HepG2 (cell line): ENCODE data around the gene ARPIN. TPM values are rescaled to one million over a fixed set of nuclear protein-coding genes. Genes with fewer than 3 reads are reported as not detected.

Experiments
- ATAC-seq: fragments of 200-7000 bp; cut with Tn5 transposase; 3 replicates; pipeline ENCODE4 v1.9.1; 2020; ENCODE audit warnings: mild to moderate bottlenecking, moderate library complexity
- BruUV-seq: library from RNA; stranded (reverse); fragments of 400-500 nt; replicated peaks from 2 replicates; lab custom pipeline; 2021; lab: Mats Ljungman, UMichigan
- CTCF ChIA-PET: fragments of 300-600 bp; formaldehyde crosslinking; extraction: SDS; loops from one replicate; lab custom pipeline; 2021; ENCODE audit warnings: low total read pairs, inconsistent platforms, low intra/inter-chr PET ratio; lab: Yijun Ruan, JAX
- POLR2A ChIA-PET: fragments of 350-600 bp; sonication (Branson Sonifier 250); formaldehyde crosslinking; loops from one replicate; lab custom pipeline; 2020; ENCODE audit warnings: antibody characterized with exemption, inconsistent platforms; lab: Yijun Ruan, JAX
- DNase-seq: peaks from one replicate; pipeline ENCODE4 v3.0.0-alpha.2; 2015; ENCODE audit warnings: low spot score
- FAIRE-seq: peaks from 3 replicates; lab custom pipeline; 2011; peaks lifted over from hg19 to GRCh38; lab: Jason Lieb, UNC
- H2AFZ ChIP-seq: one replicate; pipeline ENCODE4 v1.6.1; 2011; ENCODE audit warnings: low read length, inconsistent platforms
- H3K27ac ChIP-seq: fragments of 300-600 bp; 3 replicates; pipeline ENCODE4 v1.8.0; 2011; ENCODE audit warnings: mixed run types, mild to moderate bottlenecking, mixed read lengths, low read length, inconsistent platforms; ENCODE audit not compliant: insufficient read depth; ENCODE audit errors: extremely low read length
- H3K27me3 ChIP-seq, 2 experiments: fragments of 200-600 bp in 1 of 2; 2 replicates in 1 of 2; 3 replicates in 1 of 2; pipeline versions ENCODE4 v1.6.0 to v1.8.0; 2011; ENCODE audit warnings: low read length in 2 of 2, mild to moderate bottlenecking in 2 of 2, moderate library complexity in 2 of 2, inconsistent platforms in 1 of 2; ENCODE audit not compliant: insufficient read depth in 2 of 2, control insufficient read depth in 1 of 2
- H3K36me3 ChIP-seq, 2 experiments: fragments of 200-600 bp in 1 of 2; replicated peaks in 1 of 2; 2 replicates in 1 of 2; 3 replicates in 1 of 2; pipeline versions ENCODE4 v1.5.1 to v1.8.0; 2011; ENCODE audit warnings: low read length in 2 of 2, inconsistent platforms in 1 of 2; ENCODE audit not compliant: insufficient read depth in 2 of 2, control insufficient read depth in 1 of 2
- H3K4me1 ChIP-seq: 2 replicates; pipeline ENCODE4 v1.5.1; 2012; ENCODE audit warnings: low read length, inconsistent platforms; ENCODE audit not compliant: insufficient read depth
- H3K4me2 ChIP-seq: 2 replicates; pipeline ENCODE4 v1.6.0; 2011; ENCODE audit warnings: low read depth, low read length, inconsistent platforms
- H3K4me3 ChIP-seq, 3 experiments: fragments of 200-600 bp in 1 of 3; sonication (generic), shearing (Covaris generic) in 1 of 3; replicated peaks in 1 of 3; 2 replicates each; pipeline ENCODE4 v1.5.1; 2011 to 2016; ENCODE audit warnings: low read length in 3 of 3, inconsistent platforms in 2 of 3, low read depth in 2 of 3, mild to moderate bottlenecking in 2 of 3, control low read depth in 1 of 3, mixed read lengths in 1 of 3; ENCODE audit not compliant: insufficient read depth in 1 of 3
- H3K79me2 ChIP-seq: one replicate; pipeline ENCODE4 v1.6.1; 2011; ENCODE audit warnings: low read length, inconsistent platforms; ENCODE audit not compliant: insufficient read depth
- H3K9ac ChIP-seq: 2 replicates; pipeline ENCODE4 v1.6.0; 2011; ENCODE audit warnings: mild to moderate bottlenecking, low read depth, low read length, inconsistent platforms; ENCODE audit not compliant: insufficient read depth
- H3K9me3 ChIP-seq: 2 replicates; pipeline ENCODE4 v1.5.1; 2012; ENCODE audit warnings: mild to moderate bottlenecking, low read length
- H4K20me1 ChIP-seq: 2 replicates; pipeline ENCODE4 v1.6.0; 2011; ENCODE audit warnings: inconsistent platforms, mild to moderate bottlenecking, low read length, moderate library complexity; ENCODE audit not compliant: insufficient read depth
- ARID2 ChIP-seq: sonication (generic); formaldehyde crosslinking; IDR thresholded peaks from 2 replicates; pipeline ENCODE4 v1.8.1; 2022; ENCODE audit warnings: mild to moderate bottlenecking, missing genetic modification reagents, borderline replicate concordance
- HNRNPL ChIP-seq: fragments of 200-400 bp; formaldehyde crosslinking; IDR thresholded peaks from 2 replicates; pipeline ENCODE4 v1.6.1; 2017; ENCODE audit warnings: mild to moderate bottlenecking, low read depth, low read length
- NFIB ChIP-seq: sonication (generic); formaldehyde crosslinking; IDR thresholded peaks from 2 replicates; pipeline ENCODE4 v1.9.0; 2021; ENCODE audit warnings: missing genetic modification reagents, mild to moderate bottlenecking, borderline replicate concordance
- RFX1 ChIP-seq: fragments of 450-650 bp; IDR thresholded peaks from 2 replicates; pipeline ENCODE4 v1.6.1; 2017
- SNAPC2 ChIP-seq: sonication (generic); formaldehyde crosslinking; IDR thresholded peaks from 2 replicates; pipeline ENCODE4 v1.8.1; 2022; ENCODE audit warnings: mild to moderate bottlenecking, missing genetic modification reagents
- ZNF543 ChIP-seq: sonication (generic); formaldehyde crosslinking; IDR thresholded peaks from 2 replicates; pipeline ENCODE4 v1.4.0; 2020; ENCODE audit warnings: mild to moderate bottlenecking, missing genetic modification reagents
- WGBS: methylation state at CpG from one replicate; pipeline ENCODE4 v1.1.6; 2017; ENCODE audit warnings: low lambda C conversion rate; 5-methylcytosine and 5-hydroxymethylcytosine counted together
- in situ Hi-C: cut with HindIII; loops from 2 replicates; pipeline ENCODE4 v1.10.0; 2017; ENCODE audit warnings: low pct_unique_long_range_greater_than_20kb; ENCODE audit not compliant: extremely low pct_ligation_motif_present
- intact Hi-C: fragments of 100-400 bp; cut with micrococcal nuclease; formaldehyde crosslinking; loops from one replicate; pipeline ENCODE4 v1.10.0; 2022; ENCODE audit not compliant: unreplicated experiment
- polyA plus RNA-seq, 8 experiments: library from polyadenylated mRNA; depleted of rRNA in 3 of 8; stranded (reverse) in 7 of 8; unstranded in 1 of 8; fragments of >200 nt; fragmentation: Illumina TruSeq in 4 of 8; extraction: Trizol in 4 of 8; gene quantifications; 2 replicates each; pipeline versions ENCODE4 v1.2.1 to v1.2.3, GENCODE V29; 2011 to 2016; ENCODE audit warnings: low read depth in 4 of 8, missing spikeins in 1 of 8, mixed read lengths in 1 of 8; ENCODE audit not compliant: insufficient read depth in 1 of 8
- total RNA-seq, 5 experiments: library from RNA; depleted of rRNA; stranded (reverse); fragments of >200 nt; fragmentation: Illumina TruSeq; extraction: Trizol; gene quantifications; 2 replicates each; pipeline ENCODE4 v1.2.3, GENCODE V29; 2016; ENCODE audit warnings: low read depth in 1 of 5
- TF ChIP-seq, protein P1 (sequence below): sonication (generic); formaldehyde crosslinking; IDR thresholded peaks from 2 replicates; pipeline ENCODE4 v1.5.0; 2020; ENCODE audit warnings: mild to moderate bottlenecking, low read depth, missing genetic modification reagents, borderline replicate concordance
- TF ChIP-seq, protein P2 (sequence below): sonication (generic); formaldehyde crosslinking; IDR thresholded peaks from 2 replicates; pipeline ENCODE4 v1.5.1; 2020; ENCODE audit warnings: missing genetic modification reagents, mild to moderate bottlenecking, borderline replicate concordance
- TF ChIP-seq, protein P3 (sequence below): sonication (generic); formaldehyde crosslinking; IDR thresholded peaks from 2 replicates; pipeline ENCODE4 v1.8.1; 2022; ENCODE audit warnings: low read depth, mild to moderate bottlenecking, missing genetic modification reagents
- TF ChIP-seq, protein P4 (sequence below): IDR thresholded peaks from 2 replicates; pipeline ENCODE4 v1.6.1; 2016; ENCODE audit warnings: low read depth
- TF ChIP-seq, protein P5 (sequence below): sonication (generic); formaldehyde crosslinking; IDR thresholded peaks from 2 replicates; pipeline ENCODE4 v1.5.1; 2020; ENCODE audit warnings: missing genetic modification reagents, mild to moderate bottlenecking, borderline replicate concordance

Gene ARPIN
- total and polyA plus RNA-seq, 2 of the 13 experiments (the other 11 are each of a cell fraction or from before 2014, with no cell fraction given), result 2.8 to 5.0 TPM

DNA sequence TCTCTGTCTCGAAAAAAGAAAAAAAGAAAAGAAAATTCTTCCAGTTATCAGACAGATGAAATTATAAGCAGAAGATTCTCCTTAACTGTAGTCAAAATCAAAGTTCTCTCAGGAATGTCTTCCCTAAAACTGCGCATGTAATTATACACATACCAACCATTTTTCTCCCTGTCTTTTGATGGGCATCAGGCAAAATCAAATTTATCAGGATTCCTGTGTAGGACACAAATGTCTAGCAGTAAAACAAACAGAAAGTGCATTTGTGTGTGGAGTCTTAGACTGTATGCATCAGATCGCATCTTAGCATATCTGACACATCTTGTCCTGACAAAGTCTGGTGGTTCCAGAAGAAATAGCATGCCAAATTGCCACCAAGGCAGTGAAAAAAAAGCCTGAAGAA, 3.9 kb upstream of the ARPIN start (continued):
- TF ChIP-seq, protein P1, sequence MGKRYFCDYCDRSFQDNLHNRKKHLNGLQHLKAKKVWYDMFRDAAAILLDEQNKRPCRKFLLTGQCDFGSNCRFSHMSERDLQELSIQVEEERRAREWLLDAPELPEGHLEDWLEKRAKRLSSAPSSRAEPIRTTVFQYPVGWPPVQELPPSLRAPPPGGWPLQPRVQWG (CRISPR knock-in tag), result no peak
- TF ChIP-seq, protein P2, sequence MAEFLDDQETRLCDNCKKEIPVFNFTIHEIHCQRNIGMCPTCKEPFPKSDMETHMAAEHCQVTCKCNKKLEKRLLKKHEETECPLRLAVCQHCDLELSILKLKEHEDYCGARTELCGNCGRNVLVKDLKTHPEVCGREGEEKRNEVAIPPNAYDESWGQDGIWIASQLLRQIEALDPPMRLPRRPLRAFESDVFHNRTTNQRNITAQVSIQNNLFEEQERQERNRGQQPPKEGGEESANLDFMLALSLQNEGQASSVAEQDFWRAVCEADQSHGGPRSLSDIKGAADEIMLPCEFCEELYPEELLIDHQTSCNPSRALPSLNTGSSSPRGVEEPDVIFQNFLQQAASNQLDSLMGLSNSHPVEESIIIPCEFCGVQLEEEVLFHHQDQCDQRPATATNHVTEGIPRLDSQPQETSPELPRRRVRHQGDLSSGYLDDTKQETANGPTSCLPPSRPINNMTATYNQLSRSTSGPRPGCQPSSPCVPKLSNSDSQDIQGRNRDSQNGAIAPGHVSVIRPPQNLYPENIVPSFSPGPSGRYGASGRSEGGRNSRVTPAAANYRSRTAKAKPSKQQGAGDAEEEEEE (CRISPR knock-in tag), result no peak

DNA sequence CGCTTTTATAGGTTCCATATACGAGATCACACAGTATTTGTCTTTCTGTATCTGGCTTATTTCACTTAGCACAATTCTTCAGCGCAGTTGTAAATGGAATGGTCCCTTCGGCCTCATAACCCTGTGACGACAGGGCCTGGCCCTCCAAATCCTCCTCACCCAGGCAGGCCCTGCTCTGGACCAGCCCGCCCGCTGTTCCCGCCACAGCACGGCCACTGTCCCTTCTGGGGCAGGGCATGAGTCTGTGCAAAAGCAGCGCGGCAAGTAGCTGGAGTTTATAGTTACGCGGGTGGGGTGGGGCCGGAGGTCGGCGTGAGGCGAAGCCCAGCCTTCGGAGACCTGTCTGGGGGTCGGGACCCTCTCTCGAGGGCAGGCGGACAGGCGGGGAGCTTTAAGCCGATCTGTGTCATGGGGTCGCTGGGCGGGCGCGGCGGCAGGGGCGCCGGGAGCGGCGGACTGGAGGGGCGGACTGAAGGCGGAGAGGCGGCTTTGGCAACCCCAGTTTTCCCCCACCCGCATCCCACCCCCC, 543 bp downstream of the ARPIN start:
- BruUV-seq, result no TSS peak
- Histone ChIP-seq H3K9me3 (no peaks in the 10 kb centered on the region), H3K27ac (no peak overlapping the region), H3K9ac (peak overlapping the region; percentile 76), H3K4me3 (peak overlapping the region; percentile 62 to 86 (median 84)), H3K4me2 (peak overlapping the region; percentile 97), H3K79me2 (no peaks in the 10 kb centered on the region), H4K20me1 (no peaks in the 10 kb centered on the region), H3K27me3 (no peaks in the 10 kb centered on the region), H3K4me1 (peaks cover 24% of the 10 kb centered on the region), H3K36me3 (no peaks in the 10 kb centered on the region), H2AFZ (no peak overlapping the region)
- in situ Hi-C loops (loop anchor here (5.0 kb wide), 1 partner anchor 60 kb away; no protein-coding TSS in a partner anchor), intact Hi-C loops (loop anchor here (2.0 to 10.0 kb wide), 2 partner anchors 83 to 159 kb away; no protein-coding TSS in a partner anchor)
- POLR2A ChIA-PET, result interaction anchor here (0.9 to 2.5 kb wide), 9 partner anchors 10 to 190 kb away, joined by 3 to 14 read pairs (median 7); partner anchors contain the start of genes AP3S2 and IDH2
- WGBS, result 9% methylated on average over 14 of the region's 36 CpGs
- CTCF ChIA-PET, result no interaction called here
- ATAC-seq, result peak; percentile 81
- FAIRE-seq, result no peak
- no peak for DNase-seq
- TF ChIP-seq, protein P3, sequence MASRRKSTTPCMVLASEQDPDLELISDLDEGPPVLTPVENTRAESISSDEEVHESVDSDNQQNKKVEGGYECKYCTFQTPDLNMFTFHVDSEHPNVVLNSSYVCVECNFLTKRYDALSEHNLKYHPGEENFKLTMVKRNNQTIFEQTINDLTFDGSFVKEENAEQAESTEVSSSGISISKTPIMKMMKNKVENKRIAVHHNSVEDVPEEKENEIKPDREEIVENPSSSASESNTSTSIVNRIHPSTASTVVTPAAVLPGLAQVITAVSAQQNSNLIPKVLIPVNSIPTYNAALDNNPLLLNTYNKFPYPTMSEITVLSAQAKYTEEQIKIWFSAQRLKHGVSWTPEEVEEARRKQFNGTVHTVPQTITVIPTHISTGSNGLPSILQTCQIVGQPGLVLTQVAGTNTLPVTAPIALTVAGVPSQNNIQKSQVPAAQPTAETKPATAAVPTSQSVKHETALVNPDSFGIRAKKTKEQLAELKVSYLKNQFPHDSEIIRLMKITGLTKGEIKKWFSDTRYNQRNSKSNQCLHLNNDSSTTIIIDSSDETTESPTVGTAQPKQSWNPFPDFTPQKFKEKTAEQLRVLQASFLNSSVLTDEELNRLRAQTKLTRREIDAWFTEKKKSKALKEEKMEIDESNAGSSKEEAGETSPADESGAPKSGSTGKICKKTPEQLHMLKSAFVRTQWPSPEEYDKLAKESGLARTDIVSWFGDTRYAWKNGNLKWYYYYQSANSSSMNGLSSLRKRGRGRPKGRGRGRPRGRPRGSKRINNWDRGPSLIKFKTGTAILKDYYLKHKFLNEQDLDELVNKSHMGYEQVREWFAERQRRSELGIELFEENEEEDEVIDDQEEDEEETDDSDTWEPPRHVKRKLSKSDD (CRISPR knock-in tag), result no peak
- TF ChIP-seq, protein P4, sequence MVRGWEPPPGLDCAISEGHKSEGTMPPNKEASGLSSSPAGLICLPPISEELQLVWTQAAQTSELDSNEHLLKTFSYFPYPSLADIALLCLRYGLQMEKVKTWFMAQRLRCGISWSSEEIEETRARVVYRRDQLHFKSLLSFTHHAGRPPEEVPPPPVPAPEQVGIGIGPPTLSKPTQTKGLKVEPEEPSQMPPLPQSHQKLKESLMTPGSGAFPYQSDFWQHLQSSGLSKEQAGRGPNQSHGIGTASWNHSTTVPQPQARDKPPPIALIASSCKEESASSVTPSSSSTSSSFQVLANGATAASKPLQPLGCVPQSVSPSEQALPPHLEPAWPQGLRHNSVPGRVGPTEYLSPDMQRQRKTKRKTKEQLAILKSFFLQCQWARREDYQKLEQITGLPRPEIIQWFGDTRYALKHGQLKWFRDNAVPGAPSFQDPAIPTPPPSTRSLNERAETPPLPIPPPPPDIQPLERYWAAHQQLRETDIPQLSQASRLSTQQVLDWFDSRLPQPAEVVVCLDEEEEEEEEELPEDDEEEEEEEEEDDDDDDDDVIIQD (CRISPR knock-in tag), result no peak
- TF ChIP-seq ARID2 (CRISPR knock-in tag) (peak; percentile 21; the same call in 1 of the 2 replicates), SNAPC2 (CRISPR knock-in tag) (no peak), ZNF543 (CRISPR knock-in tag) (0 out of 2 replicates have a peak, but pooled peaks have one; percentile 33), NFIB (CRISPR knock-in tag) (no peak), RFX1 (no peak), HNRNPL (0 out of 2 replicates have a peak, but pooled peaks have one; percentile 12)
- TF ChIP-seq, protein P5, sequence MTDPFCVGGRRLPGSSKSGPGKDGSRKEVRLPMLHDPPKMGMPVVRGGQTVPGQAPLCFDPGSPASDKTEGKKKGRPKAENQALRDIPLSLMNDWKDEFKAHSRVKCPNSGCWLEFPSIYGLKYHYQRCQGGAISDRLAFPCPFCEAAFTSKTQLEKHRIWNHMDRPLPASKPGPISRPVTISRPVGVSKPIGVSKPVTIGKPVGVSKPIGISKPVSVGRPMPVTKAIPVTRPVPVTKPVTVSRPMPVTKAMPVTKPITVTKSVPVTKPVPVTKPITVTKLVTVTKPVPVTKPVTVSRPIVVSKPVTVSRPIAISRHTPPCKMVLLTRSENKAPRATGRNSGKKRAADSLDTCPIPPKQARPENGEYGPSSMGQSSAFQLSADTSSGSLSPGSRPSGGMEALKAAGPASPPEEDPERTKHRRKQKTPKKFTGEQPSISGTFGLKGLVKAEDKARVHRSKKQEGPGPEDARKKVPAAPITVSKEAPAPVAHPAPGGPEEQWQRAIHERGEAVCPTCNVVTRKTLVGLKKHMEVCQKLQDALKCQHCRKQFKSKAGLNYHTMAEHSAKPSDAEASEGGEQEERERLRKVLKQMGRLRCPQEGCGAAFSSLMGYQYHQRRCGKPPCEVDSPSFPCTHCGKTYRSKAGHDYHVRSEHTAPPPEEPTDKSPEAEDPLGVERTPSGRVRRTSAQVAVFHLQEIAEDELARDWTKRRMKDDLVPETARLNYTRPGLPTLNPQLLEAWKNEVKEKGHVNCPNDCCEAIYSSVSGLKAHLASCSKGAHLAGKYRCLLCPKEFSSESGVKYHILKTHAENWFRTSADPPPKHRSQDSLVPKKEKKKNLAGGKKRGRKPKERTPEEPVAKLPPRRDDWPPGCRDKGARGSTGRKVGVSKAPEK, result no peak
